ENCODE measurements around the gene BABAM2. TPM values are rescaled to one million over a fixed set of nuclear protein-coding genes. Genes with fewer than 3 reads are reported as not detected.
A peak's percentile ranks its signal among the peaks of the same experiment; 100 is the strongest.

The BABAM2 gene
- total and polyA plus RNA-seq, 2 of the 4 experiments (the other 2 are of a cell fraction), result 20.9 to 23.1 TPM

GRCh38 chr2:28343971-28344715 lies 453.6 kb downstream of the BABAM2 start:
- POLR2A ChIA-PET (ENCODE audit: unreplicated experiment), result no interaction called here
- Histone ChIP-seq H3K36me3 (ENCODE audit: control insufficient read depth, insufficient read depth, low read length) (peaks cover 3% of the 10 kb centered on the region; the same call in 1 of the 2 replicates), H3K79me1 (ENCODE audit: low read depth in 1 of 2, low read length in 2 of 2) (no peaks in the 10 kb centered on the region), H3K4ac (ENCODE audit: low read depth, low read length) (peak overlapping the region; percentile 27; the same call in 1 of the 2 replicates), H3K23ac (ENCODE audit: low read depth, low read length) (no peak overlapping the region), H2AFZ (replicated peaks; ENCODE audit: low read length, poor library complexity) (no peak overlapping the region), H4K91ac (ENCODE audit: insufficient read depth, low read depth, low read length) (no peak overlapping the region; the same call in 1 of the 2 replicates), H2AK5ac (ENCODE audit: low read depth, low read length) (peak overlapping the region; percentile 69), H3K9me3 (ENCODE audit: control insufficient read depth, insufficient read depth, low read length) (no peaks in the 10 kb centered on the region), H3K9ac (ENCODE audit: low read depth, low read length) (no peak overlapping the region), H4K8ac (ENCODE audit: low read depth in 2 of 2, low read length in 2 of 2) (no peak overlapping the region), H4K20me1 (ENCODE audit: insufficient read depth, low read length) (no peaks in the 10 kb centered on the region), H3K18ac (ENCODE audit: low read depth, low read length) (no peak overlapping the region; the same call in 1 of the 2 replicates), H3K4me2 (ENCODE audit: low read depth, low read length) (no peak overlapping the region), H2BK20ac (ENCODE audit: low read depth, low read length) (peak overlapping the region; percentile 15; the same call in 1 of the 2 replicates), H2BK120ac (ENCODE audit: low read depth, low read length) (no peak overlapping the region), H3K14ac (replicated peaks; ENCODE audit: low read depth, low read length) (0 out of 2 replicates have a peak overlapping the region, but pooled peaks have one; percentile 2), H2AK9ac (replicated peaks; ENCODE audit: low read depth, low read length, poor library complexity) (no peak overlapping the region), H3K27me3 (ENCODE audit: control insufficient read depth, insufficient read depth, low read length) (no peaks in the 10 kb centered on the region), H3K27ac (ENCODE audit: insufficient read depth, low read length) (no peak overlapping the region), H3K9me1 (ENCODE audit: insufficient read depth, low read length) (peaks cover 14% of the 10 kb centered on the region; the same call in 1 of the 2 replicates), H4K5ac (ENCODE audit: low read depth, low read length) (no peak overlapping the region; the same call in 1 of the 2 replicates), H3K4me1 (ENCODE audit: control insufficient read depth, insufficient read depth, low read length) (peaks cover 24% of the 10 kb centered on the region), H2BK15ac (ENCODE audit: low read depth, low read length) (peak overlapping the region; percentile 2; the same call in 1 of the 3 replicates), H3K56ac (ENCODE audit: extremely low read depth, insufficient read depth, low read length) (no peak overlapping the region), H3K4me3 (ENCODE audit: insufficient read depth, low read depth, low read length) (no peak overlapping the region), H2BK5ac (ENCODE audit: low read depth, low read length, poor library complexity, severe bottlenecking) (no peak overlapping the region)
- CTCF ChIA-PET, result no interaction called here
- dilution Hi-C loops (cut with HindIII; ENCODE audit: low sequenced_read_pairs, unreplicated experiment) (no loop called here), intact Hi-C loops (cut with micrococcal nuclease) (no loop called here), in situ Hi-C loops (cut with MboI; ENCODE audit: low sequenced_read_pairs) (no loop called here)
- ATAC-seq (ENCODE audit: low read depth) (no peak), DNase-seq (no peak)
- BruUV-seq (replicated peaks), result no TSS peak
- 98% methylated on average over 9 of the region's 20 CpGs; no CpG with 5 or more reads in 1 of the 2 experiments for WGBS, 2 experiments (ENCODE audit: extremely low coverage in 2 of 2, insufficient read length in 1 of 2)
- TF ChIP-seq CHD1 (IDR thresholded peaks at IDR 0.05; ENCODE audit: low read depth, low read length) (no peak), FOS (IDR thresholded peaks at IDR 0.05; ENCODE audit: low read depth, low read length) (no peak), MAFK (IDR thresholded peaks at IDR 0.05; ENCODE audit: low read depth, low read length) (no peak), ELK1 (IDR thresholded peaks at IDR 0.05; ENCODE audit: borderline replicate concordance, low read depth, low read length) (no peak), MAZ (IDR thresholded peaks at IDR 0.05; ENCODE audit: borderline replicate concordance, low read depth, low read length) (no peak), RCOR1 (IDR thresholded peaks at IDR 0.05; ENCODE audit: insufficient replicate concordance, low read length) (no peak), USF2 (IDR thresholded peaks at IDR 0.05; ENCODE audit: low read depth, low read length) (no peak), RAD21 (IDR thresholded peaks at IDR 0.05; ENCODE audit: low read length) (no peak), CEBPB (IDR thresholded peaks at IDR 0.05; ENCODE audit: low read depth, low read length) (no peak), POLR2A (IDR thresholded peaks at IDR 0.05; ENCODE audit: low read depth, low read length) (no peak), CTCF (conservative IDR thresholded peaks at IDR 0.05; ENCODE audit: low read depth, low read length) (no peak), BHLHE40 (IDR thresholded peaks at IDR 0.05; ENCODE audit: low read depth, low read length) (no peak), NFE2L2 (IDR thresholded peaks at IDR 0.05; ENCODE audit: low read depth, low read length) (no peak), SMC3 (IDR thresholded peaks at IDR 0.05; ENCODE audit: low read depth, low read length) (no peak), RFX5 (IDR thresholded peaks at IDR 0.05; ENCODE audit: low read depth, low read length) (no peak)
